ENCODE data around the gene RASSF10.

- TF ChIP-seq CTCF (IDR thresholded peaks at IDR 0.05), result no peak
- TF ChIP-seq POLR2AphosphoS5 (IDR thresholded peaks at IDR 0.05), result no peak
- TF ChIP-seq POLR2A (IDR thresholded peaks at IDR 0.05), result no peak
These were observed 45.2 kb downstream of the RASSF10 start for GRCh38 chr11:13054278-13054677.

Measured in gastroesophageal sphincter (tissue), 3 donors.